ENCODE results near the gene CHD2.
"Not testable (repeated sequence)": the region's sequence is repeated elsewhere in the genome, so short reads cannot be mapped to it uniquely, and the experiment has no call there.

The CHD2 gene

DNA sequence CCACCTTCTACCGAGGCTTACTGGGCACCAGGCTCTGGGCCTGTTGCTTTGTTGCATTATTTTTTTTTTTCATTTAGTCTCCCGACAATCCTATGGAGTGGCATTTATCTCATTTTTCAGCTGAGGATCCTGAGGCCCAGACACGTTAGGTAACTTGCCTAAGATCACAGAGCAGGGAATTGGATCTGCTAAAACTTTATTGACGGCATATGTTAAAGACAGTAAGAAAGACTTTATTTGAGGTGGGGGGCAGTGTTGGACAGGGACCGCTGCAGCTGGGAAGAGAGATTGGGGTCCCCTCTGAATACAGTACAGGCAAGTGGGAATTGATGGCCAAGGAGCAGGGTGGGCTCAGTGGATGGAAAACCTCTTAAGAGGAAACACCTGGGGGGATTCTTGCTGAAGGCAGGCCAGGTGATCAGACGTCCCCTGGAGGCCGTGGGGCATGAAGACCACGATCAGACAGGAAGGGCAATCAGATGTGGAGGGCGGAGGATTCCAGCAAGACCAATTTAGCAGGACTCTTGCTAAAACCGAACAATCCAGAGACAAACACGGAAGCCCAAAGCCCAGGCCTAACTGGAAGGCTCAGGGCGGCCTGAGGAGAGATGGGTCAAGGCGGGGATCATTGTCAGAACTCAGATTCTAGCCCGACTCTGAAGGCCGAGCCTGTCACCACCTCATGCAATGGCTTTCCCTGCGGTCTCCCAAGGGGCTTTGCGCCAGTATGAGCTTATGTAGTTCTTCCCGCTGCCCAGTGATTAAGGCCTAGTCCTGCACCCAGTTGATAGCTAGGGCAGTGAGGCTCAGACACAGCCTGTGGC lies 135.2 kb downstream of the CHD2 start:
- DNase-seq (ENCODE audit: low read depth, low spot score) = no peak

- DNase-seq (ENCODE audit: low read depth, low spot score) = peak; percentile 6
Observed at GRCh38 chr15:93035953-93036810, 136.1 kb downstream of the CHD2 start.

DNA sequence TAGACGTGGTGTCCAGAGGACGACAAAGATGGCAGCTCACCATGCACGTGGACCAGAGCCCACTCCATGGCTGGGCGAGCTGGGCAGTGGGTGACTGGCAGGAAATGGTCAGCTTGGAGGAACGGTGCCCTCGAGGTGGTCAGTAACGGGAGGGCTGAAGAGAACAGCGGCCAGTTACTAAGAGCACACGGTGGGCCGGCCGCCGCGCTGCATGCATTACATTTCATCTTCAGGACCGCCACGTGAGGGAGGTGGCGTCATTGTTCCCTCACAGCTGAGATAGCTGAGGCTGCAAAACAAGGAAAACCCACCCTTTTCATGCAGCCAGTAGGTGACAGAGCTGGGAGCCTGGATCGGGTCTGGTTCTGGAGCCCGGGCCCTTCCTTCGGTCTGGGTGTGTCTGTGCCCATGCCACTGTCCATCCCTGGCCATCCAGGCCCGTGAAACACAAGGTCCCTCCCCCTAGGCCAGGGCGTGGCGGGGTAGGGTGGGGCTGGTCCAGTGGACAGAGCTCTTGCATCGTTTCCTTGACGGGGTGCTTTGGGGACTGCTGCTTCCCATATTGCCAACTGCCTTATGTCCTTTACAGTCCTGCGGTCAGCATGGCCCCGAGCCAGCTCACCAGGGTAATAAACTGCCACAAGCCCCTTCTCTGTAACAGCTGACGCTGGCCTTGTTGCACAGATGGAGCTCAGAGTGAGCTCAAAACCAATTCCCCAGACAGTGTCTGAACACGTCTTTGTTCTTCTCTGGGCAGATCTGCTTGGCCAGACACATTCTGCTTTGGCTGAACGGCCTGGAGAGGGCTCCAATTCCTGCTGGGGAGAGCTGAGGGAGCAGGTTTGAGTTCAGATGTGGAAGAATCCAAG lies 137.1 kb downstream of the CHD2 start:
- DNase-seq (ENCODE audit: low read depth, low spot score) = no peak

- no peak for DNase-seq (ENCODE audit: low read depth, low spot score)
Observed at GRCh38 chr15:93037820-93038705, 137.9 kb downstream of the CHD2 start.

DNA sequence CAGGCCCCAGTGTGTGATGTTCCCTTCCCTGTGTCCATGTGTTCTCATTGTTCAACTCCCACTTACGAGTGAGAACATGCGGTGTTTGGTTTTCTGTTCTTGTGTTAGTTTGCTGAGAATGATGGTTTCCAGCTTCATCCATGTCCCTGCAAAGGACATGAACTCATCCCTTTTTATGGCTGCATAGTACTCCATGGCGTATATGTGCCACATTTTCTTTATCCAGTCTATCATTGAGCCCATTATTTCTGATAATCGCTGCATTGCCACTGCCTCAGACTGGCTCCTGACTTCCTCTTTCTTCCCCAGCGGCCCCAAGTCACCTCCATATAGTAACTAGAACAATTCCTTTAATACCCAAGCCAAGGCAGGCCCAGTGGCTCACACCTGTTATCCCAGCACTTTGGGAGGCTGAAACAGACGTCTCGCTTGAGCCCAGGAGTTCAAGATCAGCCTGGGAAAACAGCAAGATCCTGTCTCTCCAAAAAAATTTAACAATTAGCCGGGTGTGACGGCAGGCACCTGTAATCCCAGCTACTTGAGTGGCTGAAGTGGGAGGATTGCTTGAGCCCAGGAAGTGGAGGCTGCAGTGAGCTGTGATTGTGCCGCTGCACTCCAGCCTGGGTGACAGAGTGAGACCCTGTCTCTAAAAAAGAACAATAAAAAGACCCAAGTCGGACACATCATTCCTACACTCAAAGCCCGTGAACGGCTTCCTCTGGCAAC lies 139.6 kb downstream of the CHD2 start:
- DNase-seq (ENCODE audit: low read depth, low spot score) = not testable (repeated sequence)

GRCh38 chr15:93040288-93041158 lies 140.4 kb downstream of the CHD2 start:
- no peak for DNase-seq (ENCODE audit: low read depth, low spot score)

DNA sequence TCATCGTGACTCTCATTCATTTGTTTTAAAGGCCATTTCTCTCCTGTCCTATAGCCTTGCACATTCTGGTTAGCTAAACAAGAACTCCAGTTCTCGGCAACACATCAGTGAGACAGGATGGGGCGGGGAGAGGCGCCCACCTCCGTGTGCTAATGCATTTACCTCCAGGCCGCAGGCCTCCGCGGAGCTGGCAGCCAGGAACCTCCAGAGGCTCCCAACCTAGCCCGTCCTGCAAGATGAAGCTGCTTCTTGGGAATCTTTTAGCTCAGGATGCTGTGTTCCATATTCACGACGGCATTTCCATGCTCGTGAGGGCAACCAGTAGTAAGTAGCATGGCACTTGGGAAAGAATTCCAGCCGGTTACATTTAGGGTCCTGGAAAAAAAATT lies 141.0 kb downstream of the CHD2 start:
- no peak for DNase-seq (ENCODE audit: low read depth, low spot score)

DNA sequence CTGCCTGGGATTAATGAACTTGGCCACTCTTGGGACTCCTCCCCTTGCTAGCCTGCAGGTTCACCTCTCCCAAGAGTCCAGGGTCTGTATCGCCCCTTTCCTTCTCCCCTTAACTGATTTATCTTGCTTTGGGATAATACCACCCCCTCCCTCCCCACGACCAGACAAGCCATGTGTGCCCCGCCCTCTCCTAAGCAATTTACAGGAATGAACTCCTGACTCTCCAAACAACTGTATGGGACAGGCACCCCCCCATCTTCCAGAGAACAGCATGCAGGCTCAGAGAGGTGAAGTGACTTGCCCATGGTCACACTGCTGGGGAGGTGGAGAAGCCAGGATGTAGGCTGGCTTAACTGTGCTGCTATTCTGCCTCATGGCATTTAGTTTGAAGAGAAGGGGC lies 142.1 kb downstream of the CHD2 start:
- DNase-seq (ENCODE audit: low read depth, low spot score) = no peak

GRCh38 chr15:93042691-93043378 lies 142.7 kb downstream of the CHD2 start:
- no peak for DNase-seq (ENCODE audit: low read depth, low spot score)

DNA sequence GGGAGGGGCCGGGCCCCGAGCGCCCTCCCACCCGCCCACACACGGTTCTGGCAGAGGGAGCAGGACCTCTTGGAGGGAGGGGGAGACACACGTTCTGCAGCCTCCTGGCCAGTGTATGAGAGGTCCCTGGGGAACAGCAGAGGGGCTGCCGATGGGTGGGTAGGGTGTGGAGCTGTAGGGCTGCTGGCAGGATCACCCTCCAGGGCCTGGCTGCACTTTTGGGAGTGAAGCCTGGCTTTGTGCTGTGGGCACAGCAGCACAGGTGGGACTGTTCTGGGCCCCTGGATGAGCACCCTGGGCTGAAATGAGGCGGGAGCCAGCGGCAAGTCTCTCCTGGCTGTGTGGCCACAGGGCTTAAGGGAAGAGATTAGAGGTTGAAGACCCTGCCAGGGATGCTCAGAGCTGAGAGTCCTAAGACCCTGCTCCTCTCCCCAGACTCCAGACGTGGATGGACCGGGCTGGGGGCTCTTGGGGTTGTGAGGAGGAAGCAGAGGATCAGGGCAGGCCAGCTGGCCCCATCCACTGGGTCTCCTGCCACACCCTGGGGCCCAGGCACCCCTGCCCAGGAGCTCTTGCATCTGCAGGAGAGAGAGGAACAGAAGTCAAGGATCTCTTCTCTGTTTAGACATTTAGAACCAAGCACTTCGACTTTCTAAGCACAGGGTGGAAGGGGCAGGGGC lies 143.6 kb downstream of the CHD2 start:
- DNase-seq (ENCODE audit: low read depth, low spot score) = no peak

- no peak for DNase-seq (ENCODE audit: low read depth, low spot score)
Observed at GRCh38 chr15:93044301-93045190, 144.4 kb downstream of the CHD2 start.

DNA sequence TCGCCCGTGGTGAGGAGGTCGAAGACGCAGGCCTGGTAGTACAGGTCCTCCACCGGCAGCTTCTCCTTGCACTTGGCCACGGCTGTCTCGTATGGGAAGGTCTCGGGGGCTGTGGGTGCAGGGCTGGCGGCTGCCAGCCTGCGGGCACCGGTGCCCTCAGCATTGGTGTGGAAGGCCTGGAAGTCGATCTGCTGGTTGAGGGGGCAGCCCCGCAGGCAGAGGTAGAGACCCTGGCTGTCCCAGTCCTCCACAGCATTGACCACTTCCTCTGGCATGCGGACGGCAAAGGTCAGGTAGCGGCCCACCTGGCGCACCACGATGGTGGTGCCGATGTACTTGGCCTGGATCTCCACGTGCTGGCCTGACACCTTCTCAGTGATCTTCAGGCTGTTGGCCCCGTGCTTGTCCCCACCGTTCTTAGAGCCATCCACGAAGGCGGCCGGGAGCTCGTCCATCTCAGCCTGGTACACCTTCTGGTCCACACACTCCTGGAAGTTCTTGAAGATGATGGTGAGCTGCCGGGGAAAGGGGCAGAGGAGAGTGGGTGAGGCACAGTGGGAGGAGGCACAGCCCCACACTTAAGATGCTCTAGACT lies 145.2 kb downstream of the CHD2 start:
- DNase-seq (ENCODE audit: low read depth, low spot score) = no peak

GRCh38 chr15:93046120-93046519 lies 146.0 kb downstream of the CHD2 start:
- DNase-seq (ENCODE audit: low read depth, low spot score) = no peak

DNA sequence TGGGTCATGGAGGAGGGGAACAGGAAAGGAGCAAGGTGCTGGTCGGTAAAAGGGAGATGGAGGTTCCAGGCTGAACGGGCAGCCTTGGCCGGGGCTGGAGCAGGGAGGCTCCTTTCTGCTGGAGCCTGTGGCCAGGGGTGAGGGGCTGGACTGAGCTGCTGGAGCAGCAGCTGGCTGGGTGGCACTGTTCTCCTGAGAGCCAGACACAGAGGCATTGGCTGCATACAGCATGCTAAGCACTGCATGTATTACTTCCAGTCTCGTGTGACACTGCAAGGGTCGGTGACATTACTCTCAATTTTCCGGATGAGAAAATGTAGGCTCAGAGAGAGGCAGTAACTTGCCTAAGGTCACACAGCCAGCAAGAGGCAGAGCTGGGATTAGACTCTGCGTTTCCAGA lies 146.6 kb downstream of the CHD2 start:
- DNase-seq (ENCODE audit: low read depth, low spot score) = no peak

GRCh38 chr15:93047621-93048425 lies 147.7 kb downstream of the CHD2 start:
- DNase-seq (ENCODE audit: low read depth, low spot score) = no peak

DNA sequence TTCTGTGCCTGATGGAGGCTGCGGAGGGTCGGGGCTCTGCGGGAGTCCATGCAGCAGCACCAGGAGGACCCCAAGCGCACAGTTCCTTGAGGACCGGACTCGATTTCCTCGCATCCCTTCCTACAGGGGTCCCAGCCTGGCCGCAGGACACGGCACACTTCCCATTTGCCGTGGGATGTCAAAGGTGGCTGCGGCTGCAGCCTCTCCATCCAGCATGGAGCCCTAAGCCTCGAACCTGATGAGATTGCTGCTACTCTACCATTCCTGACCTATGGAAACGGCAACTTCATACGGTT lies 148.2 kb downstream of the CHD2 start:
- DNase-seq (ENCODE audit: low read depth, low spot score) = no peak

All from activated naive CD8-positive, alpha-beta T cell treated with anti-CD3 and anti-CD28 coated beads, Interleukin-2, amount 50 U/mL, for 16 hours (primary cell).